Activated T-cell treated with anti-CD3 and anti-CD28 coated beads for 4 hours (primary cell): ENCODE data around the gene METTL17.
"Not testable (repeated sequence)": the region's sequence is repeated elsewhere in the genome, so short reads cannot be mapped to it uniquely, and the experiment has no call there.

Experiments
- DNase-seq: peaks from one replicate; pipeline ENCODE4 v3.0.0-alpha.2; 2020

Gene METTL17

GRCh38 chr14:21025371-21026273, 35.8 kb downstream of the METTL17 start:
- peak; percentile 7 for DNase-seq

GRCh38 chr14:21026274-21026987, 36.7 kb downstream of the METTL17 start:
- DNase-seq: no peak

- no peak for DNase-seq
Observed at GRCh38 chr14:21026988-21027315, 37.2 kb downstream of the METTL17 start.

GRCh38 chr14:21029917-21030316, 40.1 kb downstream of the METTL17 start, which contains the start of gene TPPP2:
Gene TPPP2 (plus strand): TSS chr14:21030217. CDS start chr14:21030582, 365 bp downstream.
- no peak for DNase-seq

GRCh38 chr14:21030531-21030930, 40.8 kb downstream of the METTL17 start:
- no peak for DNase-seq

GRCh38 chr14:21032326-21033132, 42.7 kb downstream of the METTL17 start:
- no peak for DNase-seq

GRCh38 chr14:21033133-21033698, 43.4 kb downstream of the METTL17 start:
- DNase-seq: no peak

- DNase-seq: no peak
Observed at GRCh38 chr14:21034707-21035106, 44.9 kb downstream of the METTL17 start, which contains the start of gene RNASE13. Gene RNASE13 (minus strand): TSS chr14:21034807. CDS start chr14:21034288, 519 bp downstream.

GRCh38 chr14:21036751-21037150, 47.0 kb downstream of the METTL17 start:
- no peak for DNase-seq

- DNase-seq: no peak
Observed at GRCh38 chr14:21037156-21037555, 47.4 kb downstream of the METTL17 start.

- DNase-seq: no peak
Observed at GRCh38 chr14:21038441-21039422, 49.0 kb downstream of the METTL17 start.

GRCh38 chr14:21039585-21040369, 50.0 kb downstream of the METTL17 start:
- no peak for DNase-seq

GRCh38 chr14:21040370-21040925, 50.7 kb downstream of the METTL17 start:
- no peak for DNase-seq

GRCh38 chr14:21040941-21041340, 51.2 kb downstream of the METTL17 start:
- DNase-seq: not testable (repeated sequence)

- no peak for DNase-seq
Observed at GRCh38 chr14:21041676-21042433, 52.1 kb downstream of the METTL17 start, which contains the start of gene RNASE7. Gene RNASE7 (plus strand): TSS chr14:21042362. CDS start chr14:21042993, 631 bp downstream.

- no peak for DNase-seq
Observed at GRCh38 chr14:21042918-21043317, 53.1 kb downstream of the METTL17 start.

GRCh38 chr14:21043387-21043973, 53.7 kb downstream of the METTL17 start:
- DNase-seq: no peak

- no peak for DNase-seq
Observed at GRCh38 chr14:21043974-21044618, 54.3 kb downstream of the METTL17 start.
